Calu3 (cell line): ENCODE results near the gene DMRTC2. TPM values are rescaled to one million over a fixed set of nuclear protein-coding genes. Genes with fewer than 3 reads are reported as not detected.

ENCODE experiments used
- Bru-seq: library from RNA; stranded (reverse); fragments of 400-500 nt; gene quantifications from one replicate; lab custom pipeline; 2021; lab: Mats Ljungman, UMichigan
- BruChase-seq, 2 experiments: library from RNA; stranded (reverse); fragments of 400-500 nt; gene quantifications; one replicate each; lab custom pipeline; 2021; lab: Mats Ljungman, UMichigan
- BruUV-seq: library from RNA; stranded (reverse); fragments of 400-500 nt; replicated peaks from 2 replicates; lab custom pipeline; 2021; lab: Mats Ljungman, UMichigan
- CTCF ChIA-PET: fragments of 300-600 bp; sonication (Branson Sonifier 250); formaldehyde crosslinking; loops from one replicate; lab custom pipeline; 2022; ENCODE audit warnings: antibody characterized with exemption; lab: Charles Lee
- DNase-seq: peaks from one replicate; pipeline ENCODE4 v3.0.0; 2022
- H3K27ac Mint-ChIP-seq: one replicate; pipeline ENCODE4 v1.8.0; 2022; ENCODE audit warnings: mixed read lengths; ENCODE audit not compliant: unreplicated experiment
- H3K27me3 Mint-ChIP-seq: one replicate; pipeline ENCODE4 v1.8.0; 2022; ENCODE audit warnings: mixed read lengths; ENCODE audit not compliant: unreplicated experiment
- H3K36me3 Mint-ChIP-seq: one replicate; pipeline ENCODE4 v1.8.0; 2022; ENCODE audit warnings: mild to moderate bottlenecking, moderate library complexity, mixed read lengths; ENCODE audit not compliant: insufficient read depth, unreplicated experiment
- H3K4me1 Mint-ChIP-seq: one replicate; pipeline ENCODE4 v1.8.0; 2022; ENCODE audit warnings: mild to moderate bottlenecking, low read depth, mixed read lengths; ENCODE audit not compliant: unreplicated experiment
- H3K4me3 Mint-ChIP-seq: one replicate; pipeline ENCODE4 v1.8.0; 2022; ENCODE audit warnings: mild to moderate bottlenecking, low read depth, moderate library complexity, mixed read lengths; ENCODE audit not compliant: unreplicated experiment
- H3K9me3 Mint-ChIP-seq: one replicate; pipeline ENCODE4 v1.8.0; 2022; ENCODE audit warnings: low read depth, mixed read lengths; ENCODE audit not compliant: unreplicated experiment
- intact Hi-C: fragments of 100-400 bp; cut with micrococcal nuclease; formaldehyde crosslinking; loops from one replicate; pipeline ENCODE4 v1.10.0; 2022; ENCODE audit not compliant: unreplicated experiment
- long read RNA-seq: library from polyadenylated mRNA; stranded (forward); transcript quantifications from one replicate; pipeline ENCODE4 v2.0.0, GENCODE V29; 2022
- total RNA-seq: library from RNA; stranded (reverse); gene quantifications from 2 replicates; pipeline ENCODE4 v1.2.3, GENCODE V29; 2022
- TF ChIP-seq, protein P1 (sequence below): fragments of 200-600 bp; IDR thresholded peaks from one replicate; pipeline ENCODE4 v1.8.0; 2022; ENCODE audit warnings: antibody characterized with exemption; ENCODE audit not compliant: unreplicated experiment

DMRTC2 gene
- total RNA-seq (not detected in 2 replicates), Bru-seq, nascent RNA (not detected), BruChase-seq, experiment 1, labeled RNA remaining after a 6-hour chase (not detected), BruChase-seq, experiment 2, labeled RNA remaining after a 2-hour chase (not detected)
- long read RNA-seq: 0 reads

DNA sequence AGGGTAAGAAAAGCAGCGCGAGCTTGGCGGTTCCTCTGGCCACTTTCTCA lies at the start of gene DMRTC2:
DMRTC2 (plus strand) TSS at position 42 of the 50 bp plus-strand sequence. CDS start 2,387 bp downstream, outside the sequence.
- intact Hi-C loops: no loop called here
- peaks cover 4% of the 10 kb centered on the region for H3K9me3 Mint-ChIP-seq
- DNase-seq: no peak
- peaks cover 6% of the 10 kb centered on the region for H3K4me1 Mint-ChIP-seq
- peaks cover 73% of the 10 kb centered on the region for H3K27me3 Mint-ChIP-seq
- TF ChIP-seq, protein P1, sequence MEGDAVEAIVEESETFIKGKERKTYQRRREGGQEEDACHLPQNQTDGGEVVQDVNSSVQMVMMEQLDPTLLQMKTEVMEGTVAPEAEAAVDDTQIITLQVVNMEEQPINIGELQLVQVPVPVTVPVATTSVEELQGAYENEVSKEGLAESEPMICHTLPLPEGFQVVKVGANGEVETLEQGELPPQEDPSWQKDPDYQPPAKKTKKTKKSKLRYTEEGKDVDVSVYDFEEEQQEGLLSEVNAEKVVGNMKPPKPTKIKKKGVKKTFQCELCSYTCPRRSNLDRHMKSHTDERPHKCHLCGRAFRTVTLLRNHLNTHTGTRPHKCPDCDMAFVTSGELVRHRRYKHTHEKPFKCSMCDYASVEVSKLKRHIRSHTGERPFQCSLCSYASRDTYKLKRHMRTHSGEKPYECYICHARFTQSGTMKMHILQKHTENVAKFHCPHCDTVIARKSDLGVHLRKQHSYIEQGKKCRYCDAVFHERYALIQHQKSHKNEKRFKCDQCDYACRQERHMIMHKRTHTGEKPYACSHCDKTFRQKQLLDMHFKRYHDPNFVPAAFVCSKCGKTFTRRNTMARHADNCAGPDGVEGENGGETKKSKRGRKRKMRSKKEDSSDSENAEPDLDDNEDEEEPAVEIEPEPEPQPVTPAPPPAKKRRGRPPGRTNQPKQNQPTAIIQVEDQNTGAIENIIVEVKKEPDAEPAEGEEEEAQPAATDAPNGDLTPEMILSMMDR: no peak
- BruUV-seq: no TSS peak
- no peak within 1 kb of the TSS for H3K27ac Mint-ChIP-seq
- CTCF ChIA-PET: no interaction called here
- no peaks in the 10 kb centered on the region for H3K36me3 Mint-ChIP-seq
- no peak within 1 kb of the TSS for H3K4me3 Mint-ChIP-seq

DNA sequence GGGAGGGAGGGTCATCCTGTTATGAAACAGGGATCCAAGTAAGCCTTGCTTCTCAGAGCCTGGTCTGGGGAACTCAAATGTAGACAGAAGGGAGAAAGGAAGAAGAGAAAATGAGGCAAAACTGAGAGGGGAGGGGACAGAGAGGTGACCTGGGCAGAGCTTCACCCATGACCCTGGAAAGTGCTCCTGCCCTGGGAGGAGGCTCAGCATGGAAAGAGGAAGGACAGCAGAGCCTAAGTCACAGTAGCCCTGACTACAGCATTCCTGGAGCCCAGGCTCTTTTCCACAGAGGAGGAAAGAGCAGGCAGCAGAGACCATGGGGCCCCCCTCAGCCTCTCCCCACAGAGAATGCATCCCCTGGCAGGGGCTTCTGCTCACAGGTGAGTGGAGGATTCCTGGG lies 48.5 kb upstream of the DMRTC2 start, which contains the start of gene CEACAM3:
CEACAM3 (plus strand) TSS at position 226 of the 400 bp plus-strand sequence; CDS start at position 317, 91 bp downstream.
- TF ChIP-seq, protein P1: no peak
- intact Hi-C loops: loop anchor here (10.0 kb wide), 1 partner anchor 158 kb away; the partner anchor contains the start of gene RABAC1
- Mint-ChIP-seq H3K4me3 (no peak within 1 kb of the TSS), H3K36me3 (no peaks in the 10 kb centered on the region), H3K27ac (no peak within 1 kb of the TSS), H3K9me3 (no peaks in the 10 kb centered on the region), H3K27me3 (peaks cover 31% of the 10 kb centered on the region), H3K4me1 (peaks cover 37% of the 10 kb centered on the region)
- CTCF ChIA-PET: interaction anchor here (5.5 kb wide), 1 partner anchor 42 kb away, joined by 50 read pairs; the partner anchor contains the start of gene CEACAM6
- no peak for DNase-seq
- BruUV-seq: no TSS peak

DNA sequence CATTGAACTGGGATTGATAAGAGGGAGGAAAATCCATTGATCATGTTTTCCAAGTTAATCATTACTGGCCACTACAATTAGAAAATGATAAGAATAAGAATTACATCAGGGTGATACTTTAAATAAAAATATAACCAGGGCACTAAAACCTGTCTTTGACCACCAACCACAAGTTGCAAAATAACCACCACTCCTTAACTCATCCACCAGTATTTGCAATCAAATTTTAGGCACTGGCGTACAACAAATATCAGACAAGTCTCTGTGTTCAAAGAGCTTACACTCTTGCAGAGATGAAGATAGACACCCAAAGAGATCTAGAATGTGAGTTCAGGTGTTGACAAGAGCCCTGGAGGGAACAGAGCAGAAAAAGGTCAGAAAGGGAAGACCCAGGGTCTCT lies 47.9 kb upstream of the DMRTC2 start:
- CTCF ChIA-PET: no interaction called here
- Mint-ChIP-seq H3K27me3 (peaks cover 31% of the 10 kb centered on the region), H3K36me3 (no peaks in the 10 kb centered on the region), H3K4me3 (no peak overlapping the region), H3K4me1 (peaks cover 34% of the 10 kb centered on the region), H3K9me3 (no peaks in the 10 kb centered on the region), H3K27ac (no peak overlapping the region)
- no TSS peak for BruUV-seq
- intact Hi-C loops: loop anchor here (10.0 kb wide), 1 partner anchor 158 kb away; the partner anchor contains the start of gene RABAC1
- TF ChIP-seq, protein P1: no peak
- DNase-seq: no peak

DNA sequence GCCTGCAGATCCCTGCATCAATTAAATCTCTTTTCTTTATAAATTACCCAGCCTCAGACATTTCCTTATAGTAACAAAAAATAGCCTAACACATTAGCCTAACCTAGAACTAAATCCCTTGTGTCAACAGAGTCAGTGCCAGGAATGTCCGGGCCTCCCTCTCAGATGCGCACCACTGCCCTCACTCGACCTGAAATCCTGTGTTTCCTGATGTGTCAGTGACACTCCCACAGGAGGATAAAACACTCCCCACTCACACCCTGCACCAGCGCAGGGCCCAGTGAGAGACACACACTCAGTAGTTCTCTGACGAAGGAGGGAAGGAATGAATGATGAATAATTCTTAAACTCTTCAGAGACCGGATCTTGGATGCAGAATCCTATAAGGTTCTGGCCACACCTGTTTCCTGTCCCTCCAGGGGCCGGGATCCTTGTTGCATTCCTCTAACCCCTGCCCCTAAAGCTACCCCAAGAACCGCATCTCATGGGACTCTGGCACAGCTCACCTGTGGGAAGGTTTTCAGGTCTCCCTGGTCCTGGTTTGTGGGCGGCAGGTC lies 45.3 kb upstream of the DMRTC2 start:
- CTCF ChIA-PET: no interaction called here
- Mint-ChIP-seq H3K27ac (peak overlapping the region; percentile 72), H3K27me3 (peaks cover 52% of the 10 kb centered on the region), H3K36me3 (no peaks in the 10 kb centered on the region), H3K9me3 (no peaks in the 10 kb centered on the region), H3K4me1 (peaks cover 19% of the 10 kb centered on the region), H3K4me3 (no peak overlapping the region)
- intact Hi-C loops: loop anchor here (10.0 kb wide), 1 partner anchor 155 kb away; the partner anchor contains the start of gene RABAC1
- TF ChIP-seq, protein P1: no peak
- DNase-seq: peak; percentile 60
- no TSS peak for BruUV-seq
